ENCODE data around the gene TSSK6. TPM values are rescaled to one million over a fixed set of nuclear protein-coding genes. Genes with fewer than 3 reads are reported as not detected.

The TSSK6 gene
- total RNA-seq, 1 donor from 2014 or later: 3.0 TPM

DNA sequence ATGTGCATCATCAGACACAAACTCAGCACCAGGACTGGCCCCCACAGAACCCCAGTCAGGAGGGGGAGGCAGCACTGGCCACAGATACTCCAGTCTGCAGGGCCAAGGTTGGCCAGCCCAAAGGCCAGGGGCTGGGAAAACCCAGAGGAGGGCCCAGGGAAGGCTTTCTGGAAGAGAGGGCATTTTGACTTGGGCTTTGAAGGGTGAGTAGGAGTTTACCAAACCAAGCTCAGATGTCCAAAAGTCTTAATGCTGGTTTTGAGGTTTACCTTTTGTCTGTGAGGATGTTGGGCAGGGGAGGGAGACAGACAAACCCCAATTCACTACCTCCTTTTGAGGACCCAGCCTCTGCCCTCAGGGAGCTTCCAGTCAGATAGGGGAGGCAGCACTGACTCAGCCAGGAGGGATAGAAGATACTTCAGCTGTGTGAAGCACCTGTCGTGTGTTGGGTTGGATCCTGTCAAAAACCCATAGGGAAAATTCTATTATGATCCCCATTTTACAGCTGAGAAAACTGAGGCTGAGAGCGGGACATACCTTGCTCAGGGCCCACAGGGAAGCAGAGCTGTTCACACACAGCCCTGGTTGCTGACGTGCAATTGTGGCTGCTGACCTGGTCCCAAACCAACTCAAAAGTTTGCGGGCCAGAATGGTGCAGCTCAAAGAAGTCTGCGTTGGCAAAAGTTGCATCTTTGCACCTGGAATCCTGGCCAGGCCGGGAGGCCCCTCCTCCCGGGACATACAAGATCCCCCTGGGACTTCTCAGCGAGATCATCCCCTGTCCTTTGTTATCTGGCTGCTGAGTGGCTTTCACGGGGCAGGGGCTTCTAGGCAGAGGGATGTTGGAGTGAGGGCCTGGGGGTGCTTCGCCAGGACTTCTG lies 35.9 kb upstream of the TSSK6 start:
- no peak overlapping the region for H3K4me3 Mint-ChIP-seq
- no peaks in the 10 kb centered on the region for H3K4me1 Mint-ChIP-seq (ENCODE audit: low read depth)
- no peak overlapping the region for H3K27ac Mint-ChIP-seq
- no peaks in the 10 kb centered on the region for H3K27me3 Mint-ChIP-seq (ENCODE audit: insufficient read depth)
- intact Hi-C loops (cut with micrococcal nuclease): no loop called here
- H3K9me3 Mint-ChIP-seq: peaks cover 3% of the 10 kb centered on the region
- no peak for DNase-seq (ENCODE audit: low spot score)
- no peaks in the 10 kb centered on the region for H3K36me3 Mint-ChIP-seq (ENCODE audit: low read depth)

DNA sequence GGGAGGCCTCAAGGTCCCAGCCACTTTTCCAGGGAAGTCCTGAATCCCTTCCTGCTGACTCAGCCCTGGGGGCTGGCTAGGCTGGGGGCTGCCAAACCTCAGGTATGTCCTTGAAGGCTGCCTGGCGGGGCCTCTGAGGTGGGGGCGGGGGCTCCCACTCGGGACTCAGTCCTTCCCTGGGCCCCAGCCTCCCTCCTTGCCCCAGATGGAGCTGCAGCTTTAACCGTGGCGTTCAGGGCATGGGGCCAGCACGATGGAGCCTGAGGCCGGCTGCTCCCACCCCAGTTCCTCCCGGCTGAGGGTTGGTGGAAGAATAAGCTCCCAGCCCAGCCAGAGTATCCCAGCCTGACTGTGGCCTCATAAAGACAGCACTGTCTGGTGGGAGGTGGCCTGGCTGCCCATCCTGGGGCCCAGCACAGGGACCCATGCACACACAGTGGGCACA lies 35.2 kb upstream of the TSSK6 start:
- no peaks in the 10 kb centered on the region for H3K27me3 Mint-ChIP-seq (ENCODE audit: insufficient read depth)
- intact Hi-C loops (cut with micrococcal nuclease): no loop called here
- H3K4me3 Mint-ChIP-seq: no peak overlapping the region
- peaks cover 3% of the 10 kb centered on the region for H3K9me3 Mint-ChIP-seq
- H3K36me3 Mint-ChIP-seq (ENCODE audit: low read depth): no peaks in the 10 kb centered on the region
- no peaks in the 10 kb centered on the region for H3K4me1 Mint-ChIP-seq (ENCODE audit: low read depth)
- no peak overlapping the region for H3K27ac Mint-ChIP-seq
- no peak for DNase-seq (ENCODE audit: low spot score)

DNA sequence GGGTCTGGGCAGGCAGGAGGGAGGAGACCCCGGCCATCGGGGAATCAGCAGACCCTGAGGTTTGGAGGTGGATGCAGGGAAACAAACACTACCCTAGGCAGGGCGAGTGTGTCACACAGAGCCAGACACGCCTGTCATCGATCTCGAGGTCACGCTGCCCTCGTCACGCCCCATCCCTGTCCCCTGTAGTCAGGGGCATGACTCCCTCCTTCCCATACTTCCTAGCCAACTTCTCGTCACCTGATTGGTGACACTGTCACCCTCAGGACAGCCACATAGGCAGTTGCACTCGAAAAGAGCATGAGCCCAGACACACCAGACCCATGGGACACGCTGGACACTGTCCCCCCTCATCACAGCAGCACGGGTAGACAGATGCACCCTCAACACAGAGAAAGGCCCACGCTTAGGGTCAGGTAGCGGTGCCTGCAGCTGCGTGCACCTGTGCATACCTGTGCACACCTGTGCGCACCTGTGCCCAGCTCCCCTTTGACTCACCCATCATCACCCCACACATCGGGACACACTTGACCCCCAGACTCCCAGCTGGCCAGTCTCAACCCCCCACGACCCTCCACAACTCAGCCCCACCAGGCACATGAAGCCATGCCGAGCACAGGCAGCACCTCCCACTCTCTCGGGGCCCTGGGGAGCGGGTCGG lies 34.6 kb upstream of the TSSK6 start:
- H3K27me3 Mint-ChIP-seq (ENCODE audit: insufficient read depth): no peaks in the 10 kb centered on the region
- H3K36me3 Mint-ChIP-seq (ENCODE audit: low read depth): no peaks in the 10 kb centered on the region
- H3K9me3 Mint-ChIP-seq: peaks cover 3% of the 10 kb centered on the region
- DNase-seq (ENCODE audit: low spot score): no peak
- no peak overlapping the region for H3K4me3 Mint-ChIP-seq
- intact Hi-C loops (cut with micrococcal nuclease): no loop called here
- H3K4me1 Mint-ChIP-seq (ENCODE audit: low read depth): no peaks in the 10 kb centered on the region
- no peak overlapping the region for H3K27ac Mint-ChIP-seq

DNA sequence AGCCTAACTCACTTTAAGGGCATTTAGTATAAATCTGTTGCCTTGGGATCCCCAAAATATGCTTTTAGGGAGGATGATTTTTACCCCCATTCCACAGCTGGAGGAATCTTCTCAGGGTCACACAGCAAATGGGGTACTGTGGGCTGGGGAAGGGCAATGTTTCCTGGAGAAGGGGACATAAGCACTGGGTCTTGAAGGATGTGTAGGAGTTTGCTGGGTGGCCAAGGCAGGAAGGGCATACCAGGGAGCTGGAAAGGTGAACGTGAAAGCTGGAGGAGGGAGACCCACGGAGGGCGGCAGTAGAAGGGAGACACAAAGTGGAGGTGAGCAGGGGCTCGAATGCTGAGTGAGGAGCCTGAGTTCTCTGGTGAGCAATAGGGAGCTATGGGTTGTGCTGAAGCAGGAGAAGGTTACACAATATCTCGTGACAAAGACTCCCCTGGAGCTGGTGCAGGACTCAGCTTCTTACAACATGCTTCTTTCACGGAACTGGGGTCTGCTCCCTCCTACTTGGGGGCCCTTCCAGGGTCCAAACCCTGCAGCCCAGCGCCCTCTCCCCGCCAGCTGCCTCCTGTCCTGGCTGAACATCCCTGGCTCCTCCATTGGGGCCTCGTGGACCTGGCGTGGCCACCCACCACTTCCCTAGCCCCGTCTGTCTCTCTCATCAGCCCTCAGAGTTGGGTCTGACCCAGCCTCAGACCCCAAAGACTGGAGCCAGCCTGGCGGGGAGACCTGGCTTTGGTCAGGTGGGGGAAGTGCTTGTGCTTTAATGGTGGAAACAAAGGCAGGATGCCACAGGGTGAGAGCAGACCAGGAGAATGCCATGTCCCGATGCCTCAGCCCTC lies 33.8 kb upstream of the TSSK6 start:
- Mint-ChIP-seq H3K27ac (no peak overlapping the region), H3K9me3 (peaks cover 3% of the 10 kb centered on the region), H3K27me3 (ENCODE audit: insufficient read depth) (no peaks in the 10 kb centered on the region), H3K4me3 (no peak overlapping the region), H3K36me3 (ENCODE audit: low read depth) (no peaks in the 10 kb centered on the region), H3K4me1 (ENCODE audit: low read depth) (no peaks in the 10 kb centered on the region)
- intact Hi-C loops (cut with micrococcal nuclease): no loop called here
- DNase-seq (ENCODE audit: low spot score): no peak

DNA sequence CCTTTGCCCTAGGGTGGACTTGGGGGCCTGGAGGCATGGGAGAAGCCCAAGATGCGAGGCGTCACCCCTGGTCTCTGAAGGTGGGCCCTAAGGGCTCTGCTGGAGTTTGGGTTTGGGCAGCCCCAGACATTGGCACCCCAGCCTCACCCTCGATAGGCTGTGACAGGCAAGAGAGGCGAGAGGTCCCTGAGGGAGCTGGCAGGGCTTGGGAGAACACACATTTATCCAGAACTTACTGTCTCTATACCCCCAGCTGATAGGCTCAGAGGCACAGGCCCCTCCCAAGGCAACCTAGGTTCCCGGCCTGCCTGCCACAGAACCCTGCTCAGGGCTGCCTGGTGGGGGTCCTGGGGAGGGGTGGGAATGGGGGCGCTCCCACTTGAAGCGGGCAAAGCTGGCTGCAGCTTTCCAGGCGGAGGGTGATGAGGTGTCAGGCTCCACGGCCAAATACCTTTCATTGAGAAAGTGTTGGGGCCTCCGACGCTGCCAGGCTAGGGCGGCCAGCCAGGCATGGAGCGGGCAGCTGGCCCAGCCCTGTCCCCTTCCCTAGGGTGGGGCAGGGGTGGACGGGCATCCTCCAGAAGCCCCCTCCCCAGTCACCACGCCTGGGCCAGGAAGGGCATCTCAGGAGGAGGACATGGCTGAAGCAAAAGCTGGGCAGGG lies 32.5 kb upstream of the TSSK6 start:
- no peaks in the 10 kb centered on the region for H3K27me3 Mint-ChIP-seq (ENCODE audit: insufficient read depth)
- no peak for DNase-seq (ENCODE audit: low spot score)
- no peaks in the 10 kb centered on the region for H3K4me1 Mint-ChIP-seq (ENCODE audit: low read depth)
- peaks cover 3% of the 10 kb centered on the region for H3K9me3 Mint-ChIP-seq
- intact Hi-C loops (cut with micrococcal nuclease): no loop called here
- H3K36me3 Mint-ChIP-seq (ENCODE audit: low read depth): no peaks in the 10 kb centered on the region
- H3K4me3 Mint-ChIP-seq: no peak overlapping the region
- H3K27ac Mint-ChIP-seq: no peak overlapping the region

DNA sequence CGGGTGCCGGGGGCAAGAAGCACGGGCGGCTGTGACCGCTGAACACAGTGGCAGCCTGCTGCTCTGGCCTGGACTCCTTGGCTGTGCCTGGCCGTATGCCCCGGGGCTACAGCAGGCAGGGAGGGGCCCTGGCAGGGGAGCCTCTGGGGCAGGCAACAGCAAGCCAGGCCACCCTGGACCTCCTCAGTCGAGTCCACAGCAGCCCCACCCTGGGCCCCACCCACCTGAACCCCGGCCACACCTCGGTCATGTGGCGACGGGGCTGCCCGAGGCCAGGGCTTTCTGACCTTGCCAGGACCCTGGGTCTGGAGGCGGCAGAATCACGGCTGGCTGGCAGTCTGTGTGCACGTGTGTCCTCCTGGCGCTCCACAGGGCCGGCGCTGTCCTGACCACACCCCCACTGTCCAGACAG lies 31.4 kb upstream of the TSSK6 start:
- Mint-ChIP-seq H3K36me3 (ENCODE audit: low read depth) (no peaks in the 10 kb centered on the region), H3K27ac (no peak overlapping the region)

DNA sequence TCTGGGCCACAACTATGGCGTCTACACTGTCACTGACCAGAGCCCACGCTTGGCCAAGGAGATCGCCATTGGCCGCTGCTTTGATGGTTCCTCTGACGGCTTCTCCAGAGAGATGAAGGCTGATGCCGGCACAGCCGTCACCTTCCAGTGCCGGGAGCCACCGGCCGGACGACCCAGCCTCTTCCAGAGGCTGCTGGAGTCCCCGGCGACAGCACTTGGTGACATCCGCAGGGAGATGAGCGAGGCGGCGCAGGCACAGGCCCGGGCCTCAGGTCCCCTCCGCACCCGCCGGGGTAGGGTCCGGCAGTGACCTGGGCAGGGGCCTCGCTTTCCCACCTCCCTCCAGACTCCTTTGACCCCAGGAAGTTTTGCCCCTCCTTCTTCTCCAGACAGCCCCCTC lies 30.4 kb upstream of the TSSK6 start:
- H3K9me3 Mint-ChIP-seq: no peaks in the 10 kb centered on the region
- peaks cover 14% of the 10 kb centered on the region for H3K4me1 Mint-ChIP-seq (ENCODE audit: low read depth)
- no peaks in the 10 kb centered on the region for H3K36me3 Mint-ChIP-seq (ENCODE audit: low read depth)
- no peak for DNase-seq (ENCODE audit: low spot score)
- intact Hi-C loops (cut with micrococcal nuclease): no loop called here
- peaks cover 3% of the 10 kb centered on the region for H3K27me3 Mint-ChIP-seq (ENCODE audit: insufficient read depth)
- no peak overlapping the region for H3K27ac Mint-ChIP-seq
- H3K4me3 Mint-ChIP-seq: no peak overlapping the region

More for the DNA sequence above, 31.4 kb upstream of the TSSK6 start:
- DNase-seq (ENCODE audit: low spot score): no peak
- peaks cover 3% of the 10 kb centered on the region for H3K9me3 Mint-ChIP-seq
- no peak overlapping the region for H3K4me3 Mint-ChIP-seq
- intact Hi-C loops (cut with micrococcal nuclease): no loop called here
- peaks cover 3% of the 10 kb centered on the region for H3K27me3 Mint-ChIP-seq (ENCODE audit: insufficient read depth)
- peaks cover 7% of the 10 kb centered on the region for H3K4me1 Mint-ChIP-seq (ENCODE audit: low read depth)

DNA sequence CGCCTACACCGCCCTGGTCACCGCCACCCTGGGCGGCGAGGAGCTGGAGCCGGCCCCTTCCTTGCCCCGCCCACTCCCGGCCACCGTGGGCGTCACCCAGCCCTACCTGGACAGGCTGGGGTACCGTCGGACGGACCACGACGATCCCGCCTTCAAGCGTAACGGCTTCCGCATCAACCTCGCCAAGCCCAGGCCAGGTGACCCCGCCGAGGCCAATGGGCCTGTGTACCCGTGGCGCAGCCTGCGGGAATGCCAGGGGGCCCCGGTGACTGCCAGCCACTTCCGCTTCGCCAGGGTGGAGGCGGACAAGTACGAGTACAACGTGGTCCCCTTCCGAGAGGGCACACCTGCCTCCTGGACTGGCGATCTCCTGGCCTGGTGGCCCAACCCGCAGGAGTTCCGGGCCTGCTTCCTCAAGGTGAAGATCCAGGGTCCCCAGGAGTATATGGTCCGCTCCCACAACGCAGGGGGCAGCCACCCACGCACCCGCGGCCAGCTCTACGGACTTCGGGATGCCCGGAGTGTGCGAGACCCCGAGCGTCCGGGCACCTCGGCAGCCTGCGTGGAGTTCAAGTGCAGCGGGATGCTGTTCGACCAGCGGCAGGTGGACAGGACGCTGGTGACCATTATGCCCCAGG lies 29.7 kb upstream of the TSSK6 start:
- intact Hi-C loops (cut with micrococcal nuclease): no loop called here
- Mint-ChIP-seq H3K27ac (no peak overlapping the region), H3K36me3 (ENCODE audit: low read depth) (no peaks in the 10 kb centered on the region), H3K27me3 (ENCODE audit: insufficient read depth) (peaks cover 3% of the 10 kb centered on the region), H3K4me3 (no peak overlapping the region), H3K9me3 (no peaks in the 10 kb centered on the region), H3K4me1 (ENCODE audit: low read depth) (peaks cover 17% of the 10 kb centered on the region)
- DNase-seq (ENCODE audit: low spot score): no peak

DNA sequence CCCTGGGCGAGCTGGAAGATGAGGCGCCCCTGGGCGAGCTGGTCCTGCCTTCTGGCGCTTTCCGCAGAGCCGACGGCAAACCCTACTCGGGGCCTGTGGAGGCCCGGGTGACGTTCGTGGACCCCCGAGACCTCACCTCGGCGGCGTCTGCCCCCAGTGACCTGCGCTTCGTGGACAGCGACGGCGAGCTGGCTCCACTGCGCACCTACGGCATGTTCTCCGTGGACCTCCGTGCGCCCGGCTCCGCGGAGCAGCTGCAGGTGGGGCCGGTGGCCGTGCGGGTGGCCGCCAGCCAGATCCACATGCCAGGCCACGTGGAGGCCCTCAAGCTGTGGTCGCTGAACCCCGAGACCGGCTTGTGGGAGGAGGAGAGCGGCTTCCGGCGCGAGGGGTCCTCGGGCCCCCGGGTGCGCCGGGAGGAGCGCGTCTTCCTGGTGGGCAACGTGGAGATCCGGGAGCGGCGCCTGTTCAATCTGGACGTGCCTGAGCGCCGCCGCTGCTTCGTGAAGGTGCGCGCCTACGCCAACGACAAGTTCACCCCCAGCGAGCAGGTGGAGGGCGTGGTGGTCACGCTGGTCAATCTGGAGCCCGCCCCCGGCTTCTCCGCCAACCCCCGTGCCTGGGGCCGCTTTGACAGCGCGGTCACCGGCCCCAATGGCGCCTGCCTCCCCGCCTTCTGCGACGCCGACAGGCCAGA lies 29.1 kb upstream of the TSSK6 start:
- no peaks in the 10 kb centered on the region for H3K36me3 Mint-ChIP-seq (ENCODE audit: low read depth)
- H3K9me3 Mint-ChIP-seq: no peaks in the 10 kb centered on the region
- H3K27ac Mint-ChIP-seq: no peak overlapping the region
- H3K4me3 Mint-ChIP-seq: no peak overlapping the region
- DNase-seq (ENCODE audit: low spot score): no peak
- H3K27me3 Mint-ChIP-seq (ENCODE audit: insufficient read depth): peaks cover 3% of the 10 kb centered on the region
- peaks cover 17% of the 10 kb centered on the region for H3K4me1 Mint-ChIP-seq (ENCODE audit: low read depth)
- intact Hi-C loops (cut with micrococcal nuclease): no loop called here

DNA sequence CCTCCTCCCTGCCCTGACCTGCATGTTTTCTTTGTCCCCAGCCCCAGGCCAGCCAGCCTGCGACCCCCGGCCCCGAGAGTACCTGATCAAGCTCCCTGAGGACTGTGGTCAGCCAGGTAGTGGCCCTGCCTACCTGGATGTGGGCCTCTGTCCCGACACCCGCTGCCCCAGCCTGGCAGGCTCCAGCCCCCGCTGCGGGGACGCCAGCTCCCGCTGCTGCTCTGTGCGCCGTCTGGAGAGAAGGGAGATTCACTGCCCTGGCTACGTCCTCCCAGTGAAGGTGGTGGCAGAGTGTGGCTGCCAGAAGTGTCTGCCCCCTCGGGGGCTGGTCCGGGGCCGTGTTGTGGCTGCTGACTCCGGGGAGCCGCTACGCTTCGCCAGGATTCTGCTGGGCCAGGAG lies 28.3 kb upstream of the TSSK6 start:
- no peak for DNase-seq (ENCODE audit: low spot score)
- no peaks in the 10 kb centered on the region for H3K36me3 Mint-ChIP-seq (ENCODE audit: low read depth)
- peaks cover 20% of the 10 kb centered on the region for H3K4me1 Mint-ChIP-seq (ENCODE audit: low read depth)
- H3K27me3 Mint-ChIP-seq (ENCODE audit: insufficient read depth): peaks cover 10% of the 10 kb centered on the region
- H3K27ac Mint-ChIP-seq: no peak overlapping the region
- H3K4me3 Mint-ChIP-seq: no peak overlapping the region
- H3K9me3 Mint-ChIP-seq: no peaks in the 10 kb centered on the region
- intact Hi-C loops (cut with micrococcal nuclease): no loop called here

DNA sequence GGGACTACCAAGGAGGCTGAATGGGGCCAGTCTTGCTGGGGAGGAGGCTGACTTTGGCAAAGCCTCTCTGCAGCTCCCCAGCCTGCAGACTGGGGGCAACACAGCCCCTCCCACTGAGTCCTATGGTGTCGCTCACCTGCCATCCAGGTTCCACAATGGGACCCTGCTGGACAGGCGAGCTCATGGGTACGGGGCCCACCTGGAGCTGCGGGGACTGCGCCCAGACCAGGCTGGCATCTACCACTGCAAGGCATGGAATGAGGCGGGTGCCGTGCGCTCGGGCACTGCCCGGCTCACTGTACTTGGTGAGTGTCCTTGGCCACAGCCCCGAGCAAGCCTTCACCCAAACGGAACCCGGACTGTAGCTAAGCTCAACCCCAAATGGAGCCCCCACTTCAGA lies 27.8 kb upstream of the TSSK6 start:
- Mint-ChIP-seq H3K4me3 (no peak overlapping the region), H3K4me1 (ENCODE audit: low read depth) (peaks cover 23% of the 10 kb centered on the region), H3K36me3 (ENCODE audit: low read depth) (no peaks in the 10 kb centered on the region), H3K27me3 (ENCODE audit: insufficient read depth) (peaks cover 11% of the 10 kb centered on the region), H3K27ac (no peak overlapping the region), H3K9me3 (no peaks in the 10 kb centered on the region)
- intact Hi-C loops (cut with micrococcal nuclease): no loop called here
- no peak for DNase-seq (ENCODE audit: low spot score)

DNA sequence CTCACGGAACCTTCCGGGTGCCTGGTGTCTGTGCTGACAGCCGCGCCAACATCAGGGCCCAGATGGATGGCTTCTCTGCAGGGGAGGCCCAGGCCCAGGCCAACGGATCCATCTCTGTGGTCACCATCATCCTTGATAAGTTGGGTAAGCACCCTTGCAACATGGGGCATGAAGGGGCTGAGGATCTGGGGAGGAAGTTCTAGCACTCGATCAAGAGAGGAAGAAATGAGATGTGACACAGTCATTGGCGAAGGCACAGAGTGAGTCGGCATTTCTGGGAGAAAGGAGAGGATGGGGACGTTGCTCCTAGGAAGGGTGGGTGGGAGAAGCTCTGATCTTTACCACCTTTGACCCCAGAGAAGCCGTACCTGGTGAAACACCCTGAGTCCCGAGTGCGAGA lies 27.2 kb upstream of the TSSK6 start:
- no peaks in the 10 kb centered on the region for H3K36me3 Mint-ChIP-seq (ENCODE audit: low read depth)
- H3K27ac Mint-ChIP-seq: no peak overlapping the region
- peaks cover 14% of the 10 kb centered on the region for H3K27me3 Mint-ChIP-seq (ENCODE audit: insufficient read depth)
- H3K4me3 Mint-ChIP-seq: no peak overlapping the region
- DNase-seq (ENCODE audit: low spot score): no peak
- H3K9me3 Mint-ChIP-seq: no peaks in the 10 kb centered on the region
- peaks cover 26% of the 10 kb centered on the region for H3K4me1 Mint-ChIP-seq (ENCODE audit: low read depth)
- intact Hi-C loops (cut with micrococcal nuclease): no loop called here

Data from activated T-helper 1 cell treated with anti-CD3 and anti-CD28 coated beads, Interleukin-12 subunit alpha, Interleukin-12 subunit beta, Interleukin-2, Interleukin-4 antibody, amounts not matched to agents 30 ng/mL and 10 ng/mL and 1 ng/mL, durations not matched to agents 14 hours and 24 hours and 36 hours (primary cell).